ENCODE measurements around the gene MAGEH1.

GRCh38 chrX:55487143-55487542 is 35.2 kb downstream of the MAGEH1 start:
- TF ChIP-seq CTCF (IDR thresholded peaks at IDR 0.05): no peak
- TF ChIP-seq POLR2A (IDR thresholded peaks at IDR 0.05): no peak

Measured in breast epithelium (tissue), 3 donors.